ENCODE measurements around the gene TMEM256.

TMEM256 gene

DNA sequence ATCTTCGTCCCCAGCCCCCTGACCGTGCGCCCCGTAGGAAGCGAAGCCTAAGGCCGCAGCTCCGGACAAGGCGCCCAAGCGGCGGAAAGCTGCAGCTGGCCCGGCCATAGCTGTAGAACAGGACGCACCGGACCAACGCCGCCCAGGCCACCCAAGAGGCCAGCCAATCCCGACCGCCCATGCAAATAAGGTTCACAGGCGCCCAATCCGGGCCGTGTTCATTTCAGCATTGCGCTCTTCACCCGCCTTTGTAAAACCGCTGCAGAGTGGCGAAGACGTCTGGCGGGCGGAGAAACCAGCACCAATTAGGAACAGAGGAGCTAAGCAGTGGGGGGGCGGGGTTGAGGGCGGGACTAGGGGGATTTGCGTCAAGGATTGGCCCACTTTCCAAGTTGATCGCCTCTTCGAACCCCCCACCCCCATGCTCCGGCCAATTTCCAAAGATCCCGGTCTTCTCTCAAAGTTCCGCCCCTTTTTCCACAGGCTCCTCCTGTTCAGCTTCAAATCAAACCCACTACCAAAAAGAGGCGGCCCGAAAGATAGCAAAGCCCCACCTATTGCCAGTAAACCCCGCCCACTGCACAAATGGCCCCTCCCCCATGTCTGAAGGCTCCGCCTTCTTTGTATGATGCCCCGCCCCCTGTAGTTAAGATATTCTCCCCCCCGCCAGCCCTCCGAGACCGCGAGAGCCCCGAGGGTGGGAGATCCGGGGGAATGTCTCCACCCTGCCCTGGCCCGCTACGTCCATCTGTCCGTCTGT, at the start of gene TMEM256:
Gene TMEM256, minus strand, starts transcription at position 121 of the 760 bp plus-strand sequence. Its CDS starts 13 bp downstream, at position 108.
- peak; percentile 100 for DNase-seq (ENCODE audit: low read depth)

DNA sequence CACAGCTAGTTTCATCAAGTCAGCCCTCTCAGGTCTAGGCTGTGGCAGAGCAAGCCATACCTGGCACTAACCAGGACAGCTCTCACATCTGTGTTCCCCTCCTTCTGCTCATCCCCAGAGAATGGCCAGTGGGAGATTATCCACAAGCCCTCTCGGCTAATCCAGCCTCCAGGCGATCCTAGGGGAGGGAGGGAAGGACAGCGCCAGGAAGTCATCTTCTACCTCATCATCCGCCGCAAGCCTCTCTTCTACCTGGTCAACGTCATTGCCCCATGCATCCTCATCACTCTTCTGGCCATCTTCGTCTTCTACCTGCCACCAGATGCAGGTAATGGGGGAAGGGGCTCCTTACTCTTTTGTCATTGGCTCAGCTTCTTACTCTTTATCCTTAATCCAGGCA, 44.6 kb upstream of the TMEM256 start:
- no peak for DNase-seq (ENCODE audit: low read depth)

DNA sequence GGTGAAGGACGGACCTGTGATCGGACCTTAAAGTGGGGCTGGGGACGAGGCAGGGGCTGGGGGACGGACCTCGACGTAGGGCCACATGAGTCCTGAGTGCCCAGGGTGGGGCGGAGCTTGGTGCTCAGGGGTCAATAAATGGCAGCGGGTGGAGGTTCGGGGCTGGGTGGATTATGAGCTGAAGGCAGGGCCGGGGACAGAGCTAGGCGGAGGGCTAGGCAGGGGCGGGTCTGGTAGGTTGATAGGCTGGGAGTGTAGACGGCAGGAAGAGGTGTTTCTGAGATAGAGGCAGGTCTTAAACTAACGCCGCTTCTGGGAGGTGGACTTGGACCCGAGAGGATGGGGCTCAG, 41.7 kb upstream of the TMEM256 start:
- no peak for DNase-seq (ENCODE audit: low read depth)

DNA sequence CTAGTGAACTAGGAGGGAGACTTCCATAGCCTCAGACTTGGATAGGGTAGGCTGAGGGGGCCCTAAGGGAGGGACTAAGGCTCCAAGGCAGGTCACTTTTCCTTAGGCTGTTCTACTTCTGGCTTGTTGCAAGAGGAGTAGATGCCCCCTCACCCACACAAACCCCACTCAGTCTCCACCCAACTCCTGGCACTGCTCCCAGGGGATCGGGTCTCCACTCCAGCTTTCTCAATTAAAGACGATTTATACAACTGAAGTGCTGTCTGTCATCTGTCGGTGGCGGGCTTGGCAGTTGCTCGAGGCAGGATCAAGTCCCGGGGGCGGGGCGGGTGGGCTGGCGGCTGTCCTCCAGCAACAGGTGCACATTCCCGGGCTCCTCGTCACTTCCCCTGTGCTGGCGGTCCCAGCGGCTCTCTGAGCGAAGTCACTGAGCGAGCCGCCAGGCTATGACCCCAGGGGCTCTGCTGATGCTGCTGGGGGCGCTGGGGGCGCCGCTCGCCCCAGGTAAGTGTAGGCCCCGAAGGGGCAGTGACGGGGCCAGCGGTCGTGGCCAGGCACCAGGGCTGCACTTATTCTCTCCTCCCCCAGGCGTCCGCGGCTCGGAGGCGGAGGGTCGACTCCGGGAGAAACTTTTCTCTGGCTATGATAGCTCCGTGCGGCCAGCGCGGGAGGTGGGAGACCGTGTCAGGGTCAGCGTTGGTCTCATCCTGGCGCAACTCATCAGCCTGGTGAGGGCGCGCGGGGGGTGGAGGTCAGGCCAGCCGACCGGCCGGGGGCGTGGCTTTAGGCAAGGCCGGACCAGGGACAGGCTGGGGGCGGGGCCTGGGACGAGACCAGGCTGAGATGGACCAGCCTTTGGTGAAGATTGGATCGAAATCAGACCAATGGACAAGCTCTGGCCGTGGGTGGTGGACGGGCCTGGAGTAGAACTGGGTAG, 41.1 kb upstream of the TMEM256 start, which contains the start of gene CHRNB1:
Gene CHRNB1, plus strand, starts transcription at position 380 of the 937 bp plus-strand sequence. Its CDS starts 67 bp downstream, at position 447.
- no peak for DNase-seq (ENCODE audit: low read depth)

DNA sequence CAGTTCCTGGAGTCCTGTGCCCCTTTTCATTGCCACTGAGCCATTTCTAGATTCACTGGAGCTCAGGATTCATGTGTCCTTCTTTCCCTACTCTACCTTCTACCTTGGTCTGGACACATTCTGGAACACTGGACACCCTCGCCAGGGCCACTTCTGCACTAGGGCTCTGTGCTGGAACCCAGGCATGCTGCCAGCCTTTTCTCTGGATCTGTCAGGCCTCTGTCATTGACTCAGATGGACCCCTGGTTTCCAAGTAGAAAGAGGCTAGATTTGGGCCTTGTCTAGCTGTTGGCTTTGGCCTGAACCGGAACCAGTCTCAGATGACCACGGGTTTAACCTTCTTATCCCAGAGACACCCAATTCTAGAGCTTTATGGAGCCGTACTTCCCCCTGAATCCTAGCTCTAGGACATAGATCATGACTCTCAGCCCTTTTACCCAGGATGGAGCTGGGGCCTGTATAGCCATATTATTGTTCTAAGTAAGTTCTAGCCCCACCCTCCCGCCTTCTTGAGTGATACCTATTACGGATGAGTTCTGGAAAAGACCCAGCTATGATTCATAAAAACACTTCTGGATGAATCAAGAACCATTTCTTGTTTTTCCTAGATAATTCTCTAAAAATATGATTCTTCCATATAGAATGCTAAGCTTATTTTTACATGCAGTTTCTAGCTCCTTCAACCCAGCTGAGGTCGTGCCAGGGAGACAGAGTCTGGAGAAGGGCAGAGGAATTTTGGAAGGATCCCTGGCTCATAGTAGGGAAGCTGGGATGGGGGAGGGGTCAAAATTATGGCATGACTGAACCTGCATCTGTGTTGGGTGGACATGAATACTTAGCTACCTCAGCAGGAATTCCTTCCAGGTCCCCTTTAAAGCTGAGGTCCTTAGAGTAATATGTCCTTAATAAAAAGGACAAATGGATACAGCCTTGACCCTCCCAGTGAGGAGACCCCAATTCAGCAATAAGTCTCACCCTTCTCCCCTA, 39.9 kb upstream of the TMEM256 start:
- DNase-seq (ENCODE audit: low read depth) = no peak

DNA sequence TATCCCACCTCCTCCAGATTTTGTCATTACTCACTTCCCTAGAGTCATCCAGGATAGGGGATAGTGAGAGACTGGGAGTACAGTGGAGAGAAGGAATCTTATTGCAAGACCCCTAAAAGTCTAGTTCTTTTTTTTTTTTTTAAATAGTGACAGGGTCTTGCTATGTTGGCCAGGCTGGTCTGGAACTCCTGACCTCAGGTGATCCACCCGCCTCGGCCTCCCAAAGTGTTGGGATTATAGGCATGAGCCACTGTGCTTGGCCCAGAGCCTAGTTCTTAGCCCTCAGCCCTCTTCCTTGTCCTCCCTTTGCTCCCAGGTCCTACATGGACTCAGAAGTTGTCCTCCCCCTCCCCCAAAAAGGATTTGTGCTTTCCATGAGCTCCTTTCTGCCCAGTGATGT, 38.2 kb upstream of the TMEM256 start:
- no peak for DNase-seq (ENCODE audit: low read depth)

DNA sequence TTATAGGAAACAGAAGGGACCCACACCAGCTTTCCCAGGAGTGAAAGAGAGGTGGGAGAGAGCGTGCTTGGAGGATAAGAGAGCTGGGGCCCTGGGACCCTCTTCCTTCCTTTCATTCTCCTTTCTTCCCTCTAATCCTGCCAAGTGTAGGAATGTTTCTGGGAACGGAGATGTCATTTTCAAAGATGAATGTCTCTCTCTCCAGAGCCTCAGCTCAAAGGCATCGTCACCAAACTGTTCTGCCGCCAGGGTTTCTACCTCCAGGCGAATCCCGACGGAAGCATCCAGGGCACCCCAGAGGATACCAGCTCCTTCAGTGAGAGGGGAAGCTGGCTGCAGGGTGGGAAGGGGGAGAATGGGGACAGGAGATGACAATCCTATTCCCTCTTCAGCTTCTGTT, 37.4 kb upstream of the TMEM256 start:
- no peak for DNase-seq (ENCODE audit: low read depth)

DNA sequence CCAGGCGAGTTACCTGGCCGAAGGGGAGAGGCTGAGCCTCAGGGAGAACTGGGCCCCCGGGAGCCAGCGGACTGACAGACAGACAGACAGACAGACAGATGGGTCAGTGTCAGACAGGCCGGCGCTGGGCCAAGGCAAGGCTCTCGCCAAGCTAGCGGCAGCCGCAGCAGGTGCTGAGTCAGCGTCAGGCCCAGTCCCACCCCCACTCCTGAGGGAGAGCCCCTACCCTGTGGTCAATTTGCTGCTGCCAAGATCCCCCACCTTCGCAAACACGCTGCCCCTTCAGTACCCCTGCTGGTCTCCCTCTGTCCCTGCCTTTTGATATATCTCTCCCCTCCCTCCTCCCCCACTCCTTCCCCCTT, 36.9 kb upstream of the TMEM256 start:
- DNase-seq (ENCODE audit: low read depth) = no peak

DNA sequence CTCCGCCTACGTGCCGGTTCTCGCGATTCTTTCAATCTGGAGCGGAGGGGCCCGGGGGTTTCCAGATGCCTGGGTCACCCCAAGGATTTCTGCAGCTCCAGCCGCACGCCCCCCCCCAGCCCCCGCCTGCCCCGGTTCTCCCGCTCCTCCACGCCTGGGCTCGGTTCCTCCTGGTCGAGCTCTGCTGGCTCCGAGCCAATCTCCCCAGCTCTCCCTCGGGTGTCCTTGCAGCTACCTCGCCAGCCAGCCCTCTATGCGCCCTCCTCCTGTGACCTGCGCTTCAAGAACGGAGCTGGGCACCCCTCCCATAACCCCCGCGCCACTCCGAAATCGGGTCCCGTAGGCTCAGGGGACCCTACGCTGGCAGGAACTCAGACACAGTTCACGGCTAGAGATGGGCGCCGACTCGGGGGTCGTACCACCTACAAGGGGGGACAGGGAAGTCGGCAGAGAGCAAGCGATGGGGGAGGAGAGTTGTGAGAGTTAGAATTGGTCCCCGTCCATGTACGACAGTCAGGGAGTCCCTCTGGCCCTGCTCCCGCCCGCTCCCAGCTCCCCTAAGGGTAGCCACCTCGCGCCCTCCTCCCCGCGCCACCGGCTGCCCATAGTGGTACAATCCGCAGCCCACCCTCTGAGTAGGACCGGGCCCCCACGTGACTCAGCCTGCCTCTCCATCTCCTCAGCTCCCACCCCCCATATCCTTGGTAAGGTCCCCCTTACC, 36.4 kb upstream of the TMEM256 start:
- DNase-seq (ENCODE audit: low read depth) = no peak

DNA sequence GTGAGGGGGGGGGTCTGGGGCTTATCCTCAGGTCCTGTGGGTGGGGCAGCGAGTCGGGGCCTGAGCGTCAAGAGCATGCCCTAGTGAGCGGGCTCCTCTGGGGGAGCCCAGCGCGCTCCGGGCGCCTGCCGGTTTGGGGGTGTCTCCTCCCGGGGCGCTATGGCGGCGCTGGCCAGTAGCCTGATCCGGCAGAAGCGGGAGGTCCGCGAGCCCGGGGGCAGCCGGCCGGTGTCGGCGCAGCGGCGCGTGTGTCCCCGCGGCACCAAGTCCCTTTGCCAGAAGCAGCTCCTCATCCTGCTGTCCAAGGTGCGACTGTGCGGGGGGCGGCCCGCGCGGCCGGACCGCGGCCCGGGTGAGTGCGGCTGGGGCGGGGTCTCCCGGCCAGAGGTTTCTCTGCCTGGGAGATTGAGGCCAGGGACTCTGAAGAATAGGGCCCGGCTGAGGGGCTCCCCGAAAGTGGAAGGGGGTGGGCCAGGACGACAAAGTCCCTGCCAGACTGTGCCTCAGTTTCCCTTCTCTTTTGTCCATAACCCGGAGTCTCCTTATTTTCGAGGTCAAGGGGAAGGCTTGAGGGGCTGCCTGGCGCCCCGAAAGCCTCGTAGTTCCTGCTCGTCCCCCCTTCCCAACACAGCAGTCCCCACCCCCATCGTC, 35.7 kb upstream of the TMEM256 start, which contains the start of gene FGF11:
Gene FGF11, plus strand, starts transcription at position 51 of the 651 bp plus-strand sequence. Its CDS starts 109 bp downstream, at position 160.
- no peak for DNase-seq (ENCODE audit: low read depth)

DNA sequence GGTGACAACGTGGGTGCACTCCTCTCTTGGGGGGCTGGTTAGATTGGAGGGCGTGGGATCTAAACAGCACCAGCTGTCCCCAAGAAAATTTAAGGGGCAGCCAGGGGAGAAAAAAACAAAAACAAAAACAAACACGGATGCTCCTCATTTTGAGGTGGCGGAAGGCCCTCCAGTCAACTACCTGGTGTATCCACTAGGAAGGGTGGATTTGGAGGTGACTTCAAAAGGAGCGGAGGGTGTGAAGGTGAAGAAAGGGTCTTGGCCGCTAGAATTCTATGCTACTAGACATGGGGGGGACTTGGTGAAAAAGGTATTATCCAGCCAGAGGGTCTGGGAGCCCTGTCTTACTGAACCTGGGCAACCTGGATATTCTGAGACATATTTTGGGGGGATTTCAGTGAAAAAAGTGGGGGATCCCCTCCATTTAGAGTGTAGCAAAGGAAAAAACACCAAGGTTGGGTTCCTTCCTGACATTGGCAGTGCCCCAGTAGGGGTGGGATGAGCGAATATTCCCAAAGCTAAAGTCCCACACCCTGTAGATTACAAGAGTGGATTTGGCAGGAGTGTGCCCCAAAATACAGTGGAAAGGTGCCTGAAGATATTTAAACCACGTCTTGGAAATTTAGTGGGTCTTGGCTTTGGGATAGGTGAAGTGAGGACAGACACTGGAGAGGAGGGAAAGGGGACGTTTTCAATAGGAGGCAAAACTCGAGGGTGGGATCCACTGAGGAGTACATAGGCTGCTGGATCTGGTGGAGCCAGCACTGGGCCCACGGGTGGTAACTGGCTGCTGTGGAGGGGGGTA, 35.0 kb upstream of the TMEM256 start:
- DNase-seq (ENCODE audit: low read depth) = no peak

DNA sequence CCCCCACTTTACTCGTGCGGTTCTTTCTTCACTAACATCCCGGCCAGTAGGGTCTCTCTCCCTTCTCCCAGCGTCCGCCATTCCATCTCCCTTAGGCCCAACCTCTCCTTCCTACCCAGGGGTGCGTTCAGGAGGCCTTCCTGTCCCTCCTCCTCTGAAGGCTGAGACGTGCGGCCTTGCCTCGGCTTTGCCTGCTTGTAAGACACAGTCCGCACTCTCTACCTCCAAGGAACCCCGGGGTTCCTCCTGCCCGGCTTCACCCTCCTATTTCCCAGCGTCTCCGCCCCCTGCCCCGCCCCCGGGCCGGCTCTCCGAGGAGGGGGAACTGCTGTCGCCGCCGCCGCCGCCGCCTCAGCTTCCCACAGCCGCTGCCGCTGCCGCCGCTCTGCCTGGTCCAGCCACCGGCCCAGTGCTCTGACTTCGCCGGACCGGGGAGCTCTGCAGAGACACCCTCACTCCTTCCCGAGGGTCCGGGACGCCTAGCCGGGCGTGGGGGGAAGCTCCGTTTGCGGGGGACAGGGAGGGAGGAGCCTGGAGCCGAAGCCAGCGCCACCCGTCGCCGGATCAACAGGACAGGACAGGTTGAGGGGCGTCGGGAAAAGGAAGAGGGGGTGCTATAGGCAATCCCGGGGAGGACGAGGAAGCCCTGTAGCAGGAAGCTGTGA, 34.2 kb upstream of the TMEM256 start:
- DNase-seq (ENCODE audit: low read depth) = no peak

DNA sequence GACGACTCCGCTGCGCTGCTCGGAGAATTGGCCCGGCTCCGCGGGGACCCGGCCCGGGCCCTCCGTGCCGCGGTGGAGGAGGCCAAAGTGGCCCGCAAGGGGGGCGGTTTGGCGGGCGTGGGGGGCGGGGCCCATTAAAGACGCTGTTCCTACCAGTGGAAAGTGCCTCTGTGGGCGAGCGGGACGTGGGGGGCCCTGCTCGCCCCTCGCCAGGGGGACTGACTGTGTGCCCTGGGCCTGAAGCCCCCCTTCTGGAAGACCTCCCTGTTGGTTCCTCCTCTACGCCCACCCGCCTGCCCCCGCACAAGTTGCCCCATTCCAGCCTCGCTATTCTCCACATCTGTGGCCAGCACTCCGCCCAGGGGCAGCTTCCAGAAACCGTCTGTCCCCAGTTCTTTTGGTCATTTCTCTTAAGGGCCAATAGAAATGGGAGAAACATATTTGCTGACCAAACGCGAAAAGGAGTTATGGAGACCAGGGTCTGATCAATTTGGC, 33.5 kb upstream of the TMEM256 start:
- DNase-seq (ENCODE audit: low read depth) = no peak

DNA sequence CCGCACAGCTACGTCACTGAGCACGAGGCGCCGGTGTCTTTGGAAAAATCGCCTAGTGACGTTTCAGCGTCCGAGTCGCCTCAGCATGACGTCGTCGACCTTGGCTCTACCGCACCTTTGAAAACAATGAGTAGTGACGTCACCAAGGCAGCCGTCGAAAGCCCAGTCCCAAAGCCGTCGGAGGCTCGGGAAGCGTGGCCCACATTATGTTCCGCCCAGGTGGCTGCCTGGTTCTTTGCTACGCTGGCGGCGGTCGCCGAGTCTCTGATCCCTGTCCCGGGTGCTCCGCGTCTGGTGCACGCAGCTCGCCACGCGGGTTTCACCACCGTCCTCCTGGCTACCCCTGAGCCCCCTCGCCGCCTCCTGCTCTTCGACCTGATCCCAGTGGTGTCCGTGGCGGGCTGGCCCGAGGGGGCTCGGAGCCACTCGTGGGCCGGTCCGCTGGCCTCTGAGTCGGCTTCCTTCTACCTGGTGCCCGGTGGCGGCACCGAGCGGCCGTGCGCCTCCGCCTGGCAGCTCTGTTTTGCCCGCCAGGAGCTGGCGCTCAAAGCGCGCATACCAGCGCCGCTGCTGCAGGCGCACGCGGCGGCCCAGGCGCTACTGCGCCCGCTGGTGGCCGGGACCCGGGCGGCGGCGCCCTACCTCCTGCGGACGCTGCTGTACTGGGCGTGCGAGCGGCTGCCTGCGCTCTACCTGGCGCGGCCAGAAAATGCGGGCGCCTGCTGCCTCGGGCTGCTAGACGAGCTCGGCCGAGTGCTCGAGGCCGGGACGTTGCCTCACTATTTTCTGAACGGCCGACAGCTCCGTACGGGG, 32.9 kb upstream of the TMEM256 start:
- peak; percentile 54 for DNase-seq (ENCODE audit: low read depth)

DNA sequence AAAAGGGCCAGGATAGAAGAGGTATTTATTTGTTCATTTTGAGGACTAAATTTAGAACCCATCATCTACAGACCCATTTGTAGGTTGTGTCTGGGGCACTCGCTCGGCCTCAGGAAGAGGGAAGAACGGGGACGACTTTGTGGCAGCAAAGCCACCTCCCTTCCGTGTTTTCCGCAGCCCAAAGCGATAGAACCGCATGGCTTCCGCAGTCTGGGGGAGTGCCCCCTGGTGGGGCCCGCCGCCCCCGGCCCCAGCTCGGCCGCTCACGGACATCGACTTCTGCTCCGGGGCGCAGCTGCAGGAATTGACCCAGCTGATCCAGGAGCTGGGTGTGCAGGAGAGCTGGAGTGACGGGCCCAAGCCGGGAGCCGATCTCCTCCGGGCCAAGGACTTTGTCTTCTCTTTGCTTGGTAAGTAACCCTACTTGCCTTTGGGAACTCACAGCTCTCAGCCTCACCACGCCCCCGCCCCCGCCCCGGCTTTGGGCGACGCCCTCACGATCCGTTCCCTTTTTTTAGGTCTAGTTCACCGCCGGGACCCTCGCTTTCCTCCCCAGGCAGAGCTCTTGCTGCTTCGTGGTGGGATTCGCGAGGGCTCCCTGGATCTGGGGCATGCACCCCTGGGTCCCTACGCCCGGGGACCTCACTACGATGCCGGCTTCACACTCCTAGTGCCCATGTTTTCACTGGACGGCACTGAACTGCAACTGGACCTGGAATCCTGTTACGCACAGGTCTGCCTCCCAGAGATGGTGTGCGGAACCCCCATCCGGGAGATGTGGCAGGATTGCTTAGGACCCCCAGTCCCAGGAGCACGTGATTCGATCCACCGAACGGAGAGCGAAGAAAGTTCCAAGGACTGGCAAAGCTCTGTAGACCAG, 32.0 kb upstream of the TMEM256 start:
- no peak for DNase-seq (ENCODE audit: low read depth)

DNA sequence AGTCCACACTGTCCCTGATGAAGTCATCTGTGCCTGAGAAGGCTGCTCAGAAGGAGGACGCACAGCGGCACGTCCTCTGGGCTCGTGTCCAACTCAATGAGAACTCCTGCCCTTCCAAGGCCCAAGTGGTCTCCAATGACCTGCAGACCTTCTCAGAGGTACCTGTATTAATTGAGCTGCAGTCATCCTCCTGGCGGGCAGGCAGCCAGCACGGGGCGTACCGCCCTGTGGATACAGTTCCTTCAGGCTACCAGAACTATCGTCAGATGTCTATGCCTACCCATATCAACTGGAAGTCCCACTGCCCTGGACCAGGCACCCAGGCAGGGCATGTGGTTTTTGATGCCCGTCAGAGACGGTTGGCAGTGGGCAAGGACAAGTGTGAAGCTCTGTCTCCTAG, 28.4 kb upstream of the TMEM256 start:
- no peak for DNase-seq (ENCODE audit: low read depth)

DNA sequence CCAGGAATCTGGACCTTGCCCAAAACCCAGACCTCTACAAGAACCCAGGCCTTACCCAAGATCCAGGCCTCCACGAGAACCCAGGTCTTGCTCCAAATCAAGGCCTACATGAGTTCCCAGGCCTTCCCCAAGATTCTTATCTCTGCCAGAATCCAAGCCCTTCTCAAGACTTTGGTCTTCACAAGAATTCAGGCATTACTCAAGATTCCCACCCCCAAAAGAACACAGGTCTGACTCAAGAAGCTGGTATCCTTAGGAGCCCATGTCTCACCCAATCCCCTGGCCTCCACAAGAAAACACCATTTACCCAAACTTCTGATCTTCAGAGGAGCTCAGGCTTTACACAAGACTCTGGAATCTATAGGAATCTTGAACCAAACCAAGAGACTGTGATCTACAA, 27.3 kb upstream of the TMEM256 start:
- no peak for DNase-seq (ENCODE audit: low read depth)
